ENCODE results near the gene MFAP4.

Gene MFAP4, protein sequence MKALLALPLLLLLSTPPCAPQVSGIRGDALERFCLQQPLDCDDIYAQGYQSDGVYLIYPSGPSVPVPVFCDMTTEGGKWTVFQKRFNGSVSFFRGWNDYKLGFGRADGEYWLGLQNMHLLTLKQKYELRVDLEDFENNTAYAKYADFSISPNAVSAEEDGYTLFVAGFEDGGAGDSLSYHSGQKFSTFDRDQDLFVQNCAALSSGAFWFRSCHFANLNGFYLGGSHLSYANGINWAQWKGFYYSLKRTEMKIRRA

DNA sequence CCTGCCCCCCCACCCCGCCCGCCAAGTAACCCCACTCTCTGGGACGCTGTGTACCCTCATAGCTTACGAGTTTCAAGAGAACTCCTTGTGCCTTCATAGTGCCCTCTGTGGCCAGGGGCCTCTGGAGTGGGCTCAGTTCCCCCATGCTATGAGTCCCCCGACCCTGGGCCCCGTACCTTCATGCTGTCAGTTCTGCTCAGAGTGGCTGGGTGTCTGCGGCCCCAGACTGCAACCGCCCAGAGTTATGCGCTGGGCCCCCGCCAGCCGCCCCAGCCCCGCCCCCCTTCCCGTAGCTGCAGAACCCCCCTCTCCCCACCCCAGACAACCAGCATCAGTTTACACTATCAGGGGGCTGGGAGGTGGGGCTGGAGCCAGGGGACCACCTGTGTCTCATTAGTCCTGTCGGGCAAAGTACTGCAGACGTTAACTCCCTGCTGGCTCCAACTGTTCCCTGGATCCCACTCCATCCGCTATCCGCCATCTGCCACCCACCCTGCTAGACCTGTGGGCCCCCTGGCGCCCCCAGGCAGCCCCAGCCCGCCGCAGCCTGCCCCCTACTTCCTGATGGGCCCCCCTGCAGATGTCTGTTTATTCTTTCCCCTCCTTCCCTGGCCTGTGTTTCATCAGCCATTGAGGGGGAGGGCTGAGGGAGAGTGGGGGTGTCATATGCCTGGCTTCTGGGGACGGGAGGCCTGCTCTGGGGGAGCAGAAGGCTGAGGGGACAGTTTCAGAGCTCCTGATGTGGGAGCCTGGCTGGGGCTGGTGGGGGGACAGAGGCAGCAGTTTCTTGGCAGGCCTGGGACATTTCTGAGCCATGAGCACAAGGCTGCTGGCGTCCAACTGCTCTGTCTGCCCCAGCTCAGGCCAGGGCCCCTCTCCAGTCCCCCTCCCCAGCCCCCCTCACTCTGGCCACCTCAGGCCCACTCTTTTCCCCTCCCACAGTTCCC, at the start of gene MFAP4:
TSS of gene MFAP4 (minus strand) at position 217 of the 947 bp plus-strand sequence. CDS start at position 182, 35 bp downstream.
- no peak for FAIRE-seq

- FAIRE-seq: no peak
Observed at GRCh38 chr17:19433727-19434340, 46.8 kb upstream of the MFAP4 start.

GRCh38 chr17:19433255-19433654, 46.3 kb upstream of the MFAP4 start:
- no peak for FAIRE-seq

DNA sequence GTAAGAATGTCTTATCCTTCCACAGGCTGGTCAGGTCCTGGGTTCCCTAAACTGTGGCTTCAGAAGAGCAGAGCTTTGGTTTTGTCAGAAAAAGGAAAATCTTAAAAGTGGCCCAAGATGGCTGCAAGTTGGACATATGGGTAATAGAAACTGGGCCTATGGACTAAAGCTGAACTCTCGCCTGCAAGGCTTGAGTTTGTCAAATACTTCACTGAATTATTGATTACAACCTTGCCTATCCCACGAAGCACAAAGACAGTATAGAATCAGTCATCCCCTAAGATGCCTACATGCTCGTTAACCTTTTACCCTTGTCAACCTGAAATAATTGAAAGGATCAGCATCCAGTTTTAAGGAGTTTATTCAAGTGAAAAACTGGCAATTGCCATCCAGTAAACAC, 44.7 kb upstream of the MFAP4 start:
- no peak for FAIRE-seq

DNA sequence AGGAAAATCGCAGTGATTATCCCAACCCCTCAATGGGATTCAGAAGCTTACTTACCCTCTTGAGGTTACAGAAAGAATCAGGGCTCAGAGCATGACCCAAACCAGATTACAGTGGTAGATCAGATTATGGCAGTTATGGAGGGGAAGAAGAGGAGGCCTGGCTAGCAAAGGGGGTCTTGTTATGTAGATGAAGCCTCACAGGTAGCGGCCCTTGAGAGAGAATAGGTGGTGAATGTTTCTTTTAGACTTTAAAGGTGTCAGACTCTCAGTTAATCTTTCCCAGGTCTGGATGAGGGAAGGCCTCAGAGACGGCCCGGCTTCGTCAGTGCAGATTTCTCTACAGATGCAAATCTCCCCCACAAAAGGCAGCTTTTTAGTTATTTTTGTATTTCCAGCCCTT, 39.6 kb upstream of the MFAP4 start:
- no peak for FAIRE-seq

DNA sequence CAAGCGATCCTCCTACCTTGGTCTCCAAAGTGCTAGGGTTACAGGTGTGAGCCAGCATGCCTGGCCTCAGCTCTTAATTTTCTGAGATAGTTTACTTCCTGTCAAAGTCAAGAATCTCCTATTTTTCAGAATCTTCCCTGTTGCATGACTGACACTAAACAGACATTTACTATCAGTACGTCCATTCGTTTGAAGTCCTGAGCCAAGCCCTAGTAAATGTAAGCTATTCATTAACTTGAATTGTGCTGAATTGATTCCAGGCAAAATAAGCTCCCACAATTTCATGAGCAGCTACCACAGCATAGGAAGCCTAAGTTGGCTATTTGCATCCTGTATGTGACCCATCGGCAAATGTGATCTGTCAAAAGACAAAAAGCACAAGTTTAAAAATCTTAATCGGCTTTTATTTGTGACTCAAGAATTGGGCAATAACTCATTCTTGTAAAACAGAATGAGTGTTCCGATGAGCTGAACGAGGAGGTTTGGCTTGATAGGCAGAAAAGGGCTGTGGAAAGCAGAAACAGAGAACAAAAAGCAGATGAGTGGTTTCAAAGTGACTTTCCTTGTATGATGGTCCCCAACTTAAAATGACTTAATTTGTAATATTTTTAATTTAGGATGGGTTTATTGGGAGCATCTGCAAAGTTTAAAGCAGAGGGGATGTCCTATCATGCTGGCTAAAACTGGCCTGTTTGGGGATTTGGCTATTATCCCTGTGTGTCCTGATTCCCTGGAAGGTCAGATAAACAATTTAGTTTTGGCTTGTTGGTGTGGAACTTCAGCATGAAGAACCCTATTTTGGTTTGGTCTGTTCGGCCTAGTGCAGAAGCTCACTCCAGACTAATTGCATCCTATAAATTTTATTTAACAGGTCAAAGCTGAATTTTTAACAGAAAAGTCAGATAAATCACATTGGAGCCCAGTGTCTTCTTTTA, 38.2 kb upstream of the MFAP4 start:
- no peak for FAIRE-seq

DNA sequence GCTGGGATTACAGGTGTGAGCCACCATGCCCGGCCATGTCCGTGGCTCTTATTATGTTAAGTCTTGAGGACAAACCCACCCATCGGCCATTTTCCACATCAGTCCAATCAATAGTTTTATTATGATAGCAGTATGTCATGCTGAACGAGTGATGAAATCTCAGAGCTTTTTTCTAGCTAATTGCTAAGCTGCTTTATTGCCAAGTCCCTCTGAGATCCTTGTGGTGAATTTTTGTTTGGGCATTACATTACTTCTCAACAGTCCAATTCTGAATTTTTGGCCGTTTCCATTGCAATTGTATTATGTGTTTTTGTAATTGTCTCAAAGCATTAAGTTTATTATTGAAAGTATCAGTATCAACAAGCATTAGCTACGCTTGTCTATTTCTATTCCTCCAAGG, 34.9 kb upstream of the MFAP4 start:
- no peak for FAIRE-seq

DNA sequence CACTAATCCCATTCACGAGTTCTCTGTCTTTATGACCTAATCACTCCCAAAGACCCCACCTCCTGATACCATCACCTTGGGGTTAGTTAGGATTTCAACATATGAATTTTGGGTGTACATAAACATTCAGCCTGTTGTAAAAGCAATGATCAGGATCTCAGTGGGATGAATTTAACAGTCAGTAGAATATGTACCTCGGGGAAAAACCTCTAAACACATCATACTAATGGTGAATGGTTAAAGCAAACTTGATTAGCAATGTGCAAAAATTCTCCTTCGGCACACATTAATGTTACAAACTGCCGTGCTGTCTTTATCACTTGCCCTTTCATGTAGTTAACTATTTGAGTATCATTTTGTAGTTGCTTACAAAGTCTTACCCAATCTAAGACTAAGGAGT, 34.2 kb upstream of the MFAP4 start:
- no peak for FAIRE-seq

- FAIRE-seq: no peak
Observed at GRCh38 chr17:19418251-19418992, 31.4 kb upstream of the MFAP4 start.

- FAIRE-seq: no peak
Observed at GRCh38 chr17:19417611-19418010, 30.6 kb upstream of the MFAP4 start.

- FAIRE-seq: no peak
Observed at GRCh38 chr17:19415806-19416775, 29.1 kb upstream of the MFAP4 start.

- FAIRE-seq: no peak
Observed at GRCh38 chr17:19415311-19415710, 28.3 kb upstream of the MFAP4 start.

DNA sequence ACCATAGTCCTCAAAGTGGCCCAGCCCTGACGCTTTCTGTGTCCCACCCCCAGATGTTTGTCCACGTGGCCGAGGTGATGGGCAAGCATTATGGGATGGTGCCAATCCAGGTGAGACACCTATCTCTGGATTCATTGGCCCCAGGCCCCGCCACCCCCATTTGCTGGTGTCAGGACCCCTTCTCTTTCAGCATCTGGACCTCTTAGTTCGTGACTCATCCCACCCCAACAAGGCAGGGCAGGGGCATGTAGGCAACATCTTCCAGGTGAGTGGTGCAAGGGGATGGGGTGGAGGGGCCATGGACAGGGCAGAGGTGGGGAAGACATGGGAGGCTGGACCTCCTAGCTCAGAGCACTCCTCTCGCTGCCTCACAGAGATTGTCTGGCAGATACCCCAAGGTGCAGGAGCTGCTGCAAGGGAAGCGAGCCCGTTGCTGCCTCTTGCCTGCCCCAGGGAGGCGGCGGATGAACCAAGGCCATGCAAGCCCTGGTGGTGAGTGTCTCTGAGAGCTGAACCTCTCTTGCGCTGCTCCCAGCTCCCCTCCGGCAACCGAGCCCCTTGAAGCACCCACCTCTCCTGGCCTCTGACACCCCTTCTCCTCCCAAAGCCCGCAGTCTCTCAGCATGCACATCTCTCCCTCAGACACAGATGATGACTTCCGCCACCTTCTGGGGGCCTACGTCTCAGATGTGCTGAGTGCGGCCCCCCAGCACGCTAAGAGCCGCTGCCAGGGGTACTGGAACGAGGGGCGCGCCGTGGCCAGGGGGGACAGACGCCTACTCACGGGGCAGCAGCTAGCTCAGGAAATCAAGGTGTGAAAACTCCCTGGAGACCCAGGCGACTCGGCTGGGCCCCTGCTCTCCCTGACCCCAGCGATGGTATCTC, 27.6 kb upstream of the MFAP4 start:
- no peak for FAIRE-seq

DNA sequence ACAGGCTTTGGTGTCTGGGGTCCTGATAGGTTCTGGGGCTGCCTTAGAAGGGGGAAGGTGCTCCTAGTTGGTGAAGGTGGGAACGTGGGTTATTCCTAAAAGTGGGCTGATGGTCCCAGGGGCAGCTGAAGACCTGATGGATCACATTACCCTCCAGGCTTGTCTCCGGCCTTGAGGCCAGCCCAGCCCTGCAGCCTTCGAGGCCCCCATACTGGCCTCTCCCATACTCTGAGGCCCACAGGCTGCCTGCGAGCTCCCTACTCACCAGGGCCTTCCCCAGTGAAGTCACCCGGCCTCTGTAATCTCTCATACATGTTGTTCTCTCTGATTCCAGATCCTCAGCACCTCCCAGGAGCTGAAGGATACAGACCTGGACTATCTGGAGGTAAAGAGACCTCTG, 26.8 kb upstream of the MFAP4 start:
- no peak for FAIRE-seq

DNA sequence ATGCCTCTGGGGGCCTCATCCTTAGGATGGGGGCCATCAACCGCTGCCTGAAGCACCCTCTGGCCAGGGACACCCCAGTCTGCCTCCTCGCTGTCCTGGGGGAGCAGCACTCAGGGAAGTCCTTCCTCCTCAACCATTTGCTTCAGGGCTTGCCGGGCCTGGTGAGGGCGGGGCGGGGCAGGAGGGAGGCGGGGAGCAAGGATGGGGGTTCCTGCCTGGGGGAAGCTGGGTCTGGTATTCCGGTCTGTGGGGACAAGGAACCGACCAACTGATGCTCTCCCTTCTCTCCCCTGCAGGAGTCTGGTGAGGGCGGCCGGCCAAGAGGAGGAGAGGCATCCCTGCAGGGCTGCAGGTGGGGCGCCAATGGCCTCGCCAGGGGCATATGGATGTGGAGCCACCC, 26.0 kb upstream of the MFAP4 start:
- no peak for FAIRE-seq

GRCh38 chr17:19412510-19412909, 25.5 kb upstream of the MFAP4 start:
- no peak for FAIRE-seq

GRCh38 chr17:19411631-19412030, 24.6 kb upstream of the MFAP4 start:
- FAIRE-seq: no peak

GRCh38 chr17:19410875-19411620, 24.1 kb upstream of the MFAP4 start, which contains the start of gene RNF112:
TSS of gene RNF112 (plus strand) at chr17:19411232. CDS start at chr17:19411409, 177 bp downstream.
- no peak for FAIRE-seq

GRCh38 chr17:19410091-19410490, 23.1 kb upstream of the MFAP4 start:
- FAIRE-seq: no peak

All from G401.6 (cell line).